ENCODE results near the gene CADM1.
A peak's percentile ranks its signal among the peaks of the same experiment; 100 is the strongest.

GRCh38 chr11:115360186-115360824 is 143.9 kb downstream of the CADM1 start:
- TF ChIP-seq GATA3 (IDR thresholded peaks at IDR 0.05; ENCODE audit: low read depth, low read length) (no peak), GATA2 (IDR thresholded peaks at IDR 0.05; ENCODE audit: low read depth, low read length) (peak; percentile 53; the same call in 1 of the 2 replicates)

Measured in SH-SY5Y (cell line).